Keratinocyte (primary cell): Measurements from ENCODE around the gene AARS2. TPM values are rescaled to one million over a fixed set of nuclear protein-coding genes. Genes with fewer than 3 reads are reported as not detected.

Experiments used
- DNase-seq: peaks from one replicate; pipeline ENCODE4 v3.0.0-alpha.2; 2011; ENCODE audit warnings: low read depth, missing footprints, low spot score
- FAIRE-seq: peaks from 2 replicates; lab custom pipeline; 2011; peaks lifted over from hg19 to GRCh38; lab: Jason Lieb, UNC
- H2AFZ ChIP-seq: 2 replicates; pipeline ENCODE4 v1.6.0; 2012; ENCODE audit warnings: low read length, control low read depth, inconsistent platforms; ENCODE audit not compliant: control insufficient read depth
- H3K27ac ChIP-seq: 2 replicates; pipeline ENCODE4 v1.5.1; 2011; ENCODE audit warnings: low read length; ENCODE audit not compliant: control insufficient read depth, insufficient read depth
- H3K27me3 ChIP-seq: 3 replicates; pipeline ENCODE4 v1.6.0; 2011; ENCODE audit warnings: low read length; ENCODE audit not compliant: control insufficient read depth, insufficient read depth; ENCODE audit errors: extremely low read depth
- H3K36me3 ChIP-seq, 2 experiments: 2 replicates in 1 of 2; 3 replicates in 1 of 2; pipeline ENCODE4 v1.5.1; 2011; ENCODE audit warnings: low read length in 2 of 2, mild to moderate bottlenecking in 1 of 2; ENCODE audit not compliant: control insufficient read depth in 2 of 2, insufficient read depth in 2 of 2; ENCODE audit errors: extremely low read depth in 1 of 2
- H3K4me1 ChIP-seq: 3 replicates; pipeline ENCODE4 v1.5.1; 2011; ENCODE audit warnings: low read length; ENCODE audit not compliant: control insufficient read depth, insufficient read depth; ENCODE audit errors: extremely low read depth
- H3K4me2 ChIP-seq: 3 replicates; pipeline ENCODE4 v1.6.0; 2011; ENCODE audit warnings: low read depth, low read length; ENCODE audit not compliant: control insufficient read depth, insufficient read depth; ENCODE audit errors: extremely low read depth
- H3K4me3 ChIP-seq, 3 experiments: fragments of 200-600 bp in 1 of 3; sonication (generic) in 1 of 3; 2 replicates in 2 of 3; 3 replicates in 1 of 3; pipeline ENCODE4 v1.5.1; 2011 to 2016; ENCODE audit warnings: low read length in 3 of 3, mild to moderate bottlenecking in 3 of 3, control low read depth in 2 of 3, inconsistent platforms in 1 of 3, low read depth in 1 of 3, mixed read lengths in 1 of 3, mixed run types in 1 of 3, moderate library complexity in 1 of 3; ENCODE audit not compliant: control insufficient read depth in 2 of 3, insufficient read depth in 2 of 3; ENCODE audit errors: extremely low read depth in 1 of 3
- H3K79me2 ChIP-seq: 2 replicates; pipeline ENCODE4 v1.6.0; 2012; ENCODE audit warnings: low read length; ENCODE audit not compliant: control insufficient read depth, insufficient read depth
- H3K9ac ChIP-seq: 3 replicates; pipeline ENCODE4 v1.6.0; 2011; ENCODE audit warnings: low read length; ENCODE audit not compliant: control insufficient read depth, insufficient read depth; ENCODE audit errors: extremely low read depth
- H3K9me1 ChIP-seq: 3 replicates; pipeline ENCODE4 v1.6.0; 2011; ENCODE audit warnings: low read length; ENCODE audit not compliant: control insufficient read depth, insufficient read depth; ENCODE audit errors: extremely low read depth
- H3K9me3 ChIP-seq: 2 replicates; pipeline ENCODE4 v1.5.1; 2012; ENCODE audit warnings: low read depth, low read length; ENCODE audit not compliant: control insufficient read depth
- H4K20me1 ChIP-seq: 3 replicates; pipeline ENCODE4 v1.6.0; 2011; ENCODE audit warnings: low read length; ENCODE audit not compliant: control insufficient read depth, insufficient read depth; ENCODE audit errors: extremely low read depth
- CTCF ChIP-seq, 3 experiments: IDR thresholded peaks in 1 of 3; conservative IDR thresholded peaks in 1 of 3; optimal IDR thresholded peaks in 1 of 3; 2 replicates in 2 of 3; 3 replicates in 1 of 3; pipeline versions ENCODE3 to v1.5.1; 2011; ENCODE audit warnings: low read length in 3 of 3, mild to moderate bottlenecking in 3 of 3, moderate library complexity in 2 of 3, control low read depth in 1 of 3, inconsistent platforms in 1 of 3; ENCODE audit not compliant: insufficient read depth in 2 of 3; ENCODE audit errors: extremely low read depth in 1 of 3
- EZH2 ChIP-seq: IDR thresholded peaks from one replicate; pipeline ENCODE4 v1.6.1; 2012; ENCODE audit warnings: inconsistent platforms, mild to moderate bottlenecking, low read length, moderate library complexity
- dilution Hi-C: fragments of 300-500 bp; cut with MboI; formaldehyde crosslinking; loops from one replicate; pipeline ENCODE4 v1.7.0; 2020; ENCODE audit warnings: low sequenced_read_pairs; ENCODE audit not compliant: extremely low pct_ligation_motif_present
- polyA plus RNA-seq, 5 experiments: library from polyadenylated mRNA; depleted of rRNA in 3 of 5; stranded (reverse) in 3 of 5; stranded (forward) in 1 of 5; unstranded in 1 of 5; fragments of >200 nt; gene quantifications; 1 replicate in 1 of 5; 2 replicates in 3 of 5; 3 replicates in 1 of 5; pipeline versions ENCODE4 v1.2.1 to v1.2.3, GENCODE V29; 2011 to 2012; ENCODE audit warnings: missing spikeins in 2 of 5, low read depth in 1 of 5, low replicate concordance in 1 of 5

AARS2 gene
- polyA plus RNA-seq, 1 donor (not counting 4 experiments of a cell fraction or from before 2014, with no cell fraction given): 5.8 TPM

GRCh38 chr6:44286747-44287146, 26.4 kb downstream of the AARS2 start:
- H3K27ac ChIP-seq: no peak overlapping the region
- no peaks in the 10 kb centered on the region for H3K36me3 ChIP-seq
- H3K9me1 ChIP-seq: no peaks in the 10 kb centered on the region
- no peak overlapping the region for H3K4me3 ChIP-seq
- H3K27me3 ChIP-seq: peaks cover 30% of the 10 kb centered on the region
- no peaks in the 10 kb centered on the region for H4K20me1 ChIP-seq
- no peak overlapping the region for H3K4me2 ChIP-seq
- dilution Hi-C loops: no loop called here
- TF ChIP-seq EZH2 (no peak), CTCF (optimal IDR thresholded peaks at IDR 0.05 in 1 of 3, IDR thresholded peaks at IDR 0.05 in 1 of 3, conservative IDR thresholded peaks at IDR 0.05 in 1 of 3; ENCODE audit: extremely low read depth in 1 of 3, insufficient read depth in 2 of 3, low read length in 3 of 3) (no peak)
- H3K9me3 ChIP-seq: no peaks in the 10 kb centered on the region
- no peak overlapping the region for H2AFZ ChIP-seq
- DNase-seq: no peak
- H3K9ac ChIP-seq: no peak overlapping the region
- no peaks in the 10 kb centered on the region for H3K79me2 ChIP-seq
- FAIRE-seq: no peak
- no peaks in the 10 kb centered on the region for H3K4me1 ChIP-seq

GRCh38 chr6:44286285-44286565, 26.9 kb downstream of the AARS2 start:
- TF ChIP-seq EZH2 (no peak), CTCF (optimal IDR thresholded peaks at IDR 0.05 in 1 of 3, IDR thresholded peaks at IDR 0.05 in 1 of 3, conservative IDR thresholded peaks at IDR 0.05 in 1 of 3; ENCODE audit: extremely low read depth in 1 of 3, insufficient read depth in 2 of 3, low read length in 3 of 3) (no peak)
- H3K4me3 ChIP-seq: no peak overlapping the region
- FAIRE-seq: no peak
- no peaks in the 10 kb centered on the region for H3K79me2 ChIP-seq
- dilution Hi-C loops: no loop called here
- H4K20me1 ChIP-seq: no peaks in the 10 kb centered on the region
- no peaks in the 10 kb centered on the region for H3K9me1 ChIP-seq
- H3K9me3 ChIP-seq: no peaks in the 10 kb centered on the region
- H3K27me3 ChIP-seq: peaks cover 27% of the 10 kb centered on the region
- no peak overlapping the region for H3K4me2 ChIP-seq
- no peaks in the 10 kb centered on the region for H3K36me3 ChIP-seq
- no peaks in the 10 kb centered on the region for H3K4me1 ChIP-seq
- H3K9ac ChIP-seq: no peak overlapping the region
- H2AFZ ChIP-seq: no peak overlapping the region
- no peak for DNase-seq
- no peak overlapping the region for H3K27ac ChIP-seq
